Breast epithelium (tissue), 4 donors: ENCODE measurements around the gene AGAP1. TPM values are rescaled to one million over a fixed set of nuclear protein-coding genes. Genes with fewer than 3 reads are reported as not detected.
A peak's percentile ranks its signal among the peaks of the same experiment; 100 is the strongest.

Experiments used
- DNase-seq, 2 donors: peaks; one replicate each; pipeline ENCODE4 v3.0.0-alpha.2; 2019; ENCODE audit warnings: low spot score in 2 of 2
- H3K27ac ChIP-seq, 2 donors: fragments of 200-600 bp; sonication (generic) in 1 of 2; one replicate each; pipeline ENCODE4 v1.5.1; 2016 to 2019; ENCODE audit warnings: mild to moderate bottlenecking in 1 of 2
- H3K27me3 ChIP-seq, 2 donors: fragments of 200-600 bp; sonication (generic) in 1 of 2; one replicate each; pipeline versions ENCODE4 v1.5.1 to v1.6.0; 2017 to 2019; ENCODE audit warnings: control low read depth in 1 of 2, mild to moderate bottlenecking in 1 of 2
- H3K36me3 ChIP-seq: fragments of 200-600 bp; one replicate; pipeline ENCODE4 v1.5.1; 2019
- H3K4me1 ChIP-seq, 2 donors: fragments of 200-600 bp; sonication (generic); one replicate each; pipeline ENCODE4 v1.5.1; 2016 to 2019; ENCODE audit warnings: control low read depth in 1 of 2
- H3K4me3 ChIP-seq, 3 donors: fragments of 200-600 bp; sonication (generic); 1 replicate in 2 of 3; 2 replicates in 1 of 3; pipeline ENCODE4 v1.5.1; 2016 to 2019; ENCODE audit warnings: mild to moderate bottlenecking in 3 of 3, moderate library complexity in 2 of 3
- H3K9me3 ChIP-seq, 2 donors: fragments of 200-600 bp; sonication (generic) in 1 of 2; one replicate each; pipeline ENCODE4 v1.5.1; 2016 to 2019; ENCODE audit warnings: control low read depth in 1 of 2
- POLR2A ChIP-seq: fragments of 450-650 bp; IDR thresholded peaks from one replicate; pipeline ENCODE4 v1.6.1; 2016; ENCODE audit warnings: antibody characterized with exemption, mild to moderate bottlenecking, moderate library complexity
- POLR2AphosphoS5 ChIP-seq, 3 donors: sonication (generic); formaldehyde crosslinking; IDR thresholded peaks; one replicate each; pipeline ENCODE4 v1.6.1; 2017; ENCODE audit warnings: antibody characterized with exemption in 3 of 3
- intact Hi-C: fragments of 100-400 bp; cut with DNase I; formaldehyde crosslinking; loops from one replicate; pipeline ENCODE4 v1.15.1; 2023; ENCODE audit warnings: low total_unique reads
- total RNA-seq, 3 donors: library from RNA; depleted of rRNA; stranded (reverse); fragments of >200 nt; gene quantifications; one replicate each; pipeline ENCODE4 v1.1.0, GENCODE V29; 2016
- TF ChIP-seq, protein P1 (sequence below), 3 donors: fragments of 450-650 bp; IDR thresholded peaks; one replicate each; pipeline ENCODE4 v1.5.1; 2016 to 2017; ENCODE audit warnings: antibody characterized with exemption in 3 of 3, mild to moderate bottlenecking in 3 of 3, moderate library complexity in 3 of 3

AGAP1 gene
- total RNA-seq, 3 donors from 2014 or later = 19.7 to 27.1 (median 25.9) TPM

DNA sequence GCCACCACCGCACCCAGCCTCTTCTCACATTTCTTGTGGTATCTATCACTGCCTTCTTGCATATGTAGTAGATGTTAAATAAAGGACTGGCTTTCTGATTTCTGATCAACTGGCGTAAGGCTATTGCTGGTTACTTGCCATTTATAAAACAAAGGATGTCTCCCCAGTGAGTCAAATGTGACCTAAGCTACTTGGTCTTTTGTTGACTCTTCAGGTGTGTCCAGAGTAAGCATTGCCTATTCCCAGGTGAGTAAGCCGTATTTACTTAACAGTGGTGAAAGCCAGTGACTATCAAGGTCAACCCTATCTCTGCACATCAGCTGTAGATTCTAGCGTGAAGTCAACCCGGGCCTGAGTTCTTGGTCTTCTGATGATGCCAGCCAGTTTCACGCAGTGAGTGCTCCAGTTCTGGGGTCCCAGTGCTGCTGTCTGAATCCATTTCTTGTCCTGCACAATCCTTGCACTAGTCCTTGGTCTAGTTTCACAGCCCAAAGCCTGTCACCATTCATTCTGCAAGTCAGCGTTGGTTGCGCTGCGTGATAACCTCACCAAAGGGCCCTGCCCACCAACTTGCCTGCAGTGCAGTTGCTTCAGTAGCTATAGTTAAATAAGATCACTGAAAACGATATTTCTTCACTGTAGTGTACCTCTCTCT, 554.2 kb downstream of the AGAP1 start:
- intact Hi-C loops = no loop called here
- H3K36me3 ChIP-seq = no peaks in the 10 kb centered on the region
- H3K27me3 ChIP-seq = no peaks in the 10 kb centered on the region
- no peaks in the 10 kb centered on the region for H3K4me1 ChIP-seq
- no peaks in the 10 kb centered on the region for H3K9me3 ChIP-seq
- no peak for DNase-seq
- H3K27ac ChIP-seq = no peak overlapping the region
- TF ChIP-seq POLR2AphosphoS5 (IDR thresholded peaks at IDR 0.05) = no peak
- TF ChIP-seq, protein P1, sequence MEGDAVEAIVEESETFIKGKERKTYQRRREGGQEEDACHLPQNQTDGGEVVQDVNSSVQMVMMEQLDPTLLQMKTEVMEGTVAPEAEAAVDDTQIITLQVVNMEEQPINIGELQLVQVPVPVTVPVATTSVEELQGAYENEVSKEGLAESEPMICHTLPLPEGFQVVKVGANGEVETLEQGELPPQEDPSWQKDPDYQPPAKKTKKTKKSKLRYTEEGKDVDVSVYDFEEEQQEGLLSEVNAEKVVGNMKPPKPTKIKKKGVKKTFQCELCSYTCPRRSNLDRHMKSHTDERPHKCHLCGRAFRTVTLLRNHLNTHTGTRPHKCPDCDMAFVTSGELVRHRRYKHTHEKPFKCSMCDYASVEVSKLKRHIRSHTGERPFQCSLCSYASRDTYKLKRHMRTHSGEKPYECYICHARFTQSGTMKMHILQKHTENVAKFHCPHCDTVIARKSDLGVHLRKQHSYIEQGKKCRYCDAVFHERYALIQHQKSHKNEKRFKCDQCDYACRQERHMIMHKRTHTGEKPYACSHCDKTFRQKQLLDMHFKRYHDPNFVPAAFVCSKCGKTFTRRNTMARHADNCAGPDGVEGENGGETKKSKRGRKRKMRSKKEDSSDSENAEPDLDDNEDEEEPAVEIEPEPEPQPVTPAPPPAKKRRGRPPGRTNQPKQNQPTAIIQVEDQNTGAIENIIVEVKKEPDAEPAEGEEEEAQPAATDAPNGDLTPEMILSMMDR (IDR thresholded peaks at IDR 0.05) = no peak
- no peak for TF ChIP-seq POLR2A
- no peak overlapping the region for H3K4me3 ChIP-seq

DNA sequence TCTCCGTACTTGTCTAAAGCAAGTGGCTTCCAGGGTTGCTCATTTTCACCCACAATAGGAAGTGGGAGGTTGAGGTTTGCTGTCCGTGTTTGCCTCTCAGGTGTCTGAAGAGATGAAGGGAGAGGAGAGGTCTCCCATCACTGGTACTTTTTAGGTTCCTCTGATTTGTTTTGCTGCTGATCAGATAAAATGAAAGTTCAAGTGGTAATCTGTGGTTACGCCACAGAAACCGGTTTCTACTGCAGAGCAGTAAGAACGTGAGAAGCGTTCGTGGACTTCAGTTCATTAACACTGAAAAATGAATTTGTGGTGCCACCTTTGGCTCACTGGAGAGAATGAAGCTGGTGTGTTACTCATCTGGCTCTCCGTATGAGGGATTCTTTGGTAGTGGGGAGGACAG, 556.1 kb downstream of the AGAP1 start:
- no peak for DNase-seq
- Histone ChIP-seq H3K27me3 (no peaks in the 10 kb centered on the region), H3K4me1 (no peaks in the 10 kb centered on the region), H3K27ac (no peak overlapping the region), H3K36me3 (no peaks in the 10 kb centered on the region), H3K4me3 (no peak overlapping the region), H3K9me3 (no peaks in the 10 kb centered on the region)
- intact Hi-C loops = no loop called here
- no peak for TF ChIP-seq POLR2A
- TF ChIP-seq, protein P1 (IDR thresholded peaks at IDR 0.05) = no peak
- no peak for TF ChIP-seq POLR2AphosphoS5 (IDR thresholded peaks at IDR 0.05)

DNA sequence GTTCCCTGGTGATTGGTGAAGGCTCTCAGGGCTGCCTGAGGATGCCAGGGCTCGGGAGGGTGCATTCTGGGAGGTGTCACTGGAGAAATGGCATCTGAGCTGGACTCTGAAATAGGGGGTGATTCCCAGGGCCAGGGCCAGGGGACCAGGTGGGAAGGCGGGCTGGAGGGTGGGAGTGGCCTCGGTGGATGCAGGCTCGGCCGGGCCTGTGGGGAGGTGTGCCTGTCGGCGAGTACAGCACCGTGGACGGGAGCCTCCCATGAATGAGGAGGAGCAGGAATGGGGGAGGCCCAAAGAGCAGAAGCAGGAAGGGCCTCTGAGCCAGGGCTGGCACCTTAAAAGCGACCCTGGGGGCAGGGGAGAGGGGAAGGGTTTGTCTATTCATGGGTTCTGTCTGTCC, 557.5 kb downstream of the AGAP1 start:
- Histone ChIP-seq H3K4me1 (no peaks in the 10 kb centered on the region), H3K4me3 (peak overlapping the region in 2 of 3 donors; percentile 26 to 37), H3K27ac (no peak overlapping the region), H3K36me3 (no peaks in the 10 kb centered on the region), H3K9me3 (no peaks in the 10 kb centered on the region), H3K27me3 (no peaks in the 10 kb centered on the region)
- intact Hi-C loops = no loop called here
- TF ChIP-seq, protein P1 (IDR thresholded peaks at IDR 0.05) = no peak
- TF ChIP-seq POLR2A = no peak
- no peak for TF ChIP-seq POLR2AphosphoS5 (IDR thresholded peaks at IDR 0.05)
- DNase-seq = no peak

DNA sequence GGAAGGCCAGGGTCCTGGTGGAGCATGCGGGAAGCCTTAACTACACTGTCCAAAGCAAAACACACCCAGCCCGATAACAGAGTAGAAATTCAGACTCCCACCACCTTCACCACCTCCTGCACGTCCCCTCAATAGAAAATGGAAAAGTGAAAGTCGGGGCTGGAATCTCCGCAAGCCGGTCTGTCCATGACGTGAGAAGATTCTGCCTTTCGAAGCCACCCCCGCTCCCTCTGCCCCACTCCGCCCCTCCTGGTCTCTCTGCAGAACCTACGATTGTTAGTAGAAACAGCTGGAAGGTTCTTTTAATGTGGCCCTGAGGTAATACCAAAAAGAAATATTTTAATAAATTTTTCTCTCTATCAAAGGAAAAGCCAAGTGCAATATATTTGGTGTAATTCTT, 558.0 kb downstream of the AGAP1 start:
- no peaks in the 10 kb centered on the region for H3K27me3 ChIP-seq
- TF ChIP-seq POLR2AphosphoS5 (IDR thresholded peaks at IDR 0.05) = no peak
- TF ChIP-seq POLR2A = no peak
- TF ChIP-seq, protein P1 (IDR thresholded peaks at IDR 0.05) = no peak
- H3K27ac ChIP-seq = no peak overlapping the region
- H3K36me3 ChIP-seq = no peaks in the 10 kb centered on the region
- intact Hi-C loops = no loop called here
- H3K9me3 ChIP-seq = no peaks in the 10 kb centered on the region
- no peak for DNase-seq
- H3K4me3 ChIP-seq = peak overlapping the region in 2 of 3 donors; percentile 26 to 37
- no peaks in the 10 kb centered on the region for H3K4me1 ChIP-seq

DNA sequence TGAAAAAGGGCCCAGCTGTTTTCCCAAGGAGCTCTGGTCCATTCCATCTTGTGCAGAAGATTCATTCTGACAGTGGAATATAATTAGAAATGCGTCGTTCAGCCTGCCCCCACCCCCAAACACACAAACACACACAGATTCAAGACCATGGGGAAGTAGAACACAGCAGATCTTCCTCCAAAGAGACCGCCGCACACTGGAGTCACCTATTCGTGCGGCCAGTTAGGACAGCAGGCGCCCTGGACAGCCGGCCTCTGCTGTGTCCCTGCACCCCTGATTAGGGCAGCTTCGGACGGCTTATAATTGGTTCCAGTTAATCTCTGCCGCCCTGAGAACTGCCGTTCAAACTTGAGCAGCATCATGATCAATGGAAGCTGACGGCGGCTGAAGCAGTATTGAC, 558.4 kb downstream of the AGAP1 start:
- Histone ChIP-seq H3K4me1 (no peaks in the 10 kb centered on the region), H3K4me3 (no peak overlapping the region), H3K9me3 (no peaks in the 10 kb centered on the region), H3K36me3 (no peaks in the 10 kb centered on the region), H3K27ac (no peak overlapping the region), H3K27me3 (no peaks in the 10 kb centered on the region)
- intact Hi-C loops = no loop called here
- TF ChIP-seq, protein P1 (IDR thresholded peaks at IDR 0.05) = no peak
- TF ChIP-seq POLR2AphosphoS5 (IDR thresholded peaks at IDR 0.05) (no peak), POLR2A (no peak)
- DNase-seq = no peak
